Body of pancreas (tissue), 4 donors: Measurements from ENCODE around the gene NEURL1.

ENCODE experiments used
- POLR2A ChIP-seq, 3 donors: fragments of 450-650 bp; IDR thresholded peaks; one replicate each; pipeline ENCODE4 v1.6.1; 2016; ENCODE audit warnings: antibody characterized with exemption in 3 of 3, mild to moderate bottlenecking in 2 of 3
- TF ChIP-seq, protein P1 (sequence below), 7 experiments: fragments of 450-650 bp in 4 of 7; fragments of 200-600 bp in 3 of 7; sonication (generic) in 3 of 7; IDR thresholded peaks; one replicate each; pipeline ENCODE4 v1.5.1; 2016 to 2019; ENCODE audit warnings: antibody characterized with exemption in 7 of 7

GRCh38 chr10:103620891-103621782 is 127.6 kb downstream of the NEURL1 start:
- TF ChIP-seq, protein P1, sequence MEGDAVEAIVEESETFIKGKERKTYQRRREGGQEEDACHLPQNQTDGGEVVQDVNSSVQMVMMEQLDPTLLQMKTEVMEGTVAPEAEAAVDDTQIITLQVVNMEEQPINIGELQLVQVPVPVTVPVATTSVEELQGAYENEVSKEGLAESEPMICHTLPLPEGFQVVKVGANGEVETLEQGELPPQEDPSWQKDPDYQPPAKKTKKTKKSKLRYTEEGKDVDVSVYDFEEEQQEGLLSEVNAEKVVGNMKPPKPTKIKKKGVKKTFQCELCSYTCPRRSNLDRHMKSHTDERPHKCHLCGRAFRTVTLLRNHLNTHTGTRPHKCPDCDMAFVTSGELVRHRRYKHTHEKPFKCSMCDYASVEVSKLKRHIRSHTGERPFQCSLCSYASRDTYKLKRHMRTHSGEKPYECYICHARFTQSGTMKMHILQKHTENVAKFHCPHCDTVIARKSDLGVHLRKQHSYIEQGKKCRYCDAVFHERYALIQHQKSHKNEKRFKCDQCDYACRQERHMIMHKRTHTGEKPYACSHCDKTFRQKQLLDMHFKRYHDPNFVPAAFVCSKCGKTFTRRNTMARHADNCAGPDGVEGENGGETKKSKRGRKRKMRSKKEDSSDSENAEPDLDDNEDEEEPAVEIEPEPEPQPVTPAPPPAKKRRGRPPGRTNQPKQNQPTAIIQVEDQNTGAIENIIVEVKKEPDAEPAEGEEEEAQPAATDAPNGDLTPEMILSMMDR (IDR thresholded peaks at IDR 0.05), result no peak
- TF ChIP-seq POLR2A (IDR thresholded peaks at IDR 0.05), result no peak
